Central memory CD8-positive, alpha-beta T cell (primary cell): Measurements from ENCODE around the gene LEFTY1.
"Not testable (repeated sequence)": the region's sequence is repeated elsewhere in the genome, so short reads cannot be mapped to it uniquely, and the experiment has no call there.

Experiments used
- ATAC-seq: fragments of 150-1000 bp; cut with Tn5 transposase; replicated peaks from 2 replicates; pipeline ENCODE4 v1.10.0; 2022; ENCODE audit warnings: mild to moderate bottlenecking, moderate FRiP score, moderate number of reproducible peaks; ENCODE audit not compliant: poor library complexity, severe bottlenecking; ENCODE audit errors: extremely low read depth
- DNase-seq, 2 donors: peaks; one replicate each; pipeline ENCODE4 v3.0.0; 2021; ENCODE audit warnings: low spot score in 2 of 2
- H3K27ac Mint-ChIP-seq: one replicate; pipeline ENCODE4 v1.8.0; 2022; ENCODE audit warnings: low read depth, mild to moderate bottlenecking, moderate library complexity, mixed read lengths
- H3K27me3 Mint-ChIP-seq: one replicate; pipeline ENCODE4 v1.8.0; 2022; ENCODE audit warnings: mixed read lengths
- H3K36me3 Mint-ChIP-seq: one replicate; pipeline ENCODE4 v1.8.0; 2022; ENCODE audit warnings: mild to moderate bottlenecking, moderate library complexity, mixed read lengths; ENCODE audit not compliant: insufficient read depth
- H3K4me1 Mint-ChIP-seq: one replicate; pipeline ENCODE4 v1.8.0; 2022; ENCODE audit warnings: mixed read lengths
- H3K4me3 Mint-ChIP-seq: one replicate; pipeline ENCODE4 v1.8.0; 2022; ENCODE audit warnings: mild to moderate bottlenecking, moderate library complexity, mixed read lengths
- H3K9me3 Mint-ChIP-seq: one replicate; pipeline ENCODE4 v1.8.0; 2022; ENCODE audit warnings: mixed read lengths

Gene LEFTY1

GRCh38 chr1:225890346-225891228 is 1.6 kb upstream of the LEFTY1 start:
- no peaks in the 10 kb centered on the region for H3K27me3 Mint-ChIP-seq
- H3K27ac Mint-ChIP-seq: no peak overlapping the region
- no peak overlapping the region for H3K4me3 Mint-ChIP-seq
- no peak for ATAC-seq
- peaks cover 11% of the 10 kb centered on the region for H3K4me1 Mint-ChIP-seq
- no peak for DNase-seq
- no peaks in the 10 kb centered on the region for H3K36me3 Mint-ChIP-seq
- no peaks in the 10 kb centered on the region for H3K9me3 Mint-ChIP-seq

DNA sequence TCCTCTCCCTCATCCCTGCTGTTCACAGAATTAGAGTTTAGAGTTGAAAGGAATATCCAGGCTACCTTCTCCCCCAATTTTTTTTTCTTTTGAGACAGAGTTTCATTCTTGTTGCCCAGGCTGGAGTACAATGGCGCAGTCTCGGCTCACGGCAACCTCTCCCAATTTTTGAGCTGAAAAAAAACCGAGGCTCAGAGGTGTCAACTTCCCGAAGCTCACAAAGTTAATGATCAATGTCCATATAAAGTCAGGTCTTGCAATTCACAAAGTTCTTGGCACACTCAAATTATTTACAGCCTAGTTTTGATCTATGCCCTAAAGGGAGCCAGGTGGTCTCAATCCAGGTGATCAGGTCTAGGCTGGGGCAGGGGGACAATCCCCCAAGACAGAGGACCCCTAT is 797 bp upstream of the LEFTY1 start:
- no peak overlapping the region for H3K27ac Mint-ChIP-seq
- peaks cover 11% of the 10 kb centered on the region for H3K4me1 Mint-ChIP-seq
- no peaks in the 10 kb centered on the region for H3K9me3 Mint-ChIP-seq

GRCh38 chr1:225888289-225888897 is 553 bp downstream of the LEFTY1 start:
- H3K4me3 Mint-ChIP-seq: no peak overlapping the region
- no peaks in the 10 kb centered on the region for H3K27me3 Mint-ChIP-seq
- no peak overlapping the region for H3K27ac Mint-ChIP-seq
- H3K36me3 Mint-ChIP-seq: peaks cover 2% of the 10 kb centered on the region
- ATAC-seq (no peak), DNase-seq (no peak)
- H3K4me1 Mint-ChIP-seq: peaks cover 19% of the 10 kb centered on the region
- H3K9me3 Mint-ChIP-seq: no peaks in the 10 kb centered on the region

More for the DNA sequence above, 797 bp upstream of the LEFTY1 start:
- Mint-ChIP-seq H3K4me3 (no peak overlapping the region), H3K27me3 (no peaks in the 10 kb centered on the region), H3K36me3 (no peaks in the 10 kb centered on the region)
- ATAC-seq (no peak), DNase-seq (no peak)

DNA sequence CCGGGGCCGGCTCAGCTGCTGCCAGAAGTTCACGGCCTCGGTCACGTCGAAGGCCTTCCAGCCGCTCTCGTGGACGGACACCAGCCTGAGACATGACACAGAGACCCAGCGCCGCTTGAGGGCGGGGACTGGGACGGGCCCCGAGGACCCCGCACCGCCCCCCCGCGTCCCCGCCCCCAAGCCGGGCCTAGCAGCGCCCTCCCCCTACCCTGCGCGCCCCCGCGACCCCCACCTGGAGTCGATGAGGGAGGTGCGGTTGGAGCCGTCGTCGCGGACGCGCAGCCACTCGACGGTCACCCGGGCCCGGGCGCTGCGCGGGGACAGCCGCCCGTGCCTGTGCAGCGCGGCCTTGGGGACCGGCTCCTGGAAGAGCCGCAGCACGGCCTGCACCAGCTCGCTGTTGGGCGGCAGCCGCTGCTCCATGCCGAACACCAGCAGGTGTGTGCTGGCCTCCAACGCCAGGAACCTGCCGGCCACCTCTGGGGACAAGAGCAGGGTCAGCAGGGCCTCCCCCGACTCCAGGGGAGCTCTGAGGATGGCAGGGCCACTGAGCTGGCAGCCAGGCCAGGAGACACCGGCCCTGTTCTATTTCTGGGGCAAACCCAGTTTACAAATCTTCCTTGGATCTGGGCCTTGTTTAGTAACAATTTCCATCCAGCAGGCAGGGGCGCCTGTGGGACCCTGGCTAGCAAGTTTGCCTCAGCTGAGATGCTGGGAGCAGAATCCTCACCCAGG is 1.2 kb downstream of the LEFTY1 start:
- H3K36me3 Mint-ChIP-seq: not testable (repeated sequence)

DNA sequence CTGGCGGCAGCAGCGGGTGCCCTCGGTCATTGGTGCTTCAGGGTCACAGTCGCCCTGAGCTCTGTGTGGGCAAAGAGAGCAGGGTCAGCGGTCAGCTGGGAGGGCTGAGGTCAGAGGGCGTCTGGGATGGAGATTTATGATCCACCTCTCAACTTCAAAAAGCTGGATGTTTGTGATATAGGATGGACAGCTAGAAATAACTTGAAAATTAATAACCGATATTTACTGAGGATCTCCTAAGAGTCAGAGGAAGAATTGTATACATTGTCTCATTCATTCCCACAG is 2.0 kb downstream of the LEFTY1 start:
- no peak for ATAC-seq

More for the DNA sequence above, 1.2 kb downstream of the LEFTY1 start:
- Mint-ChIP-seq H3K27ac (peak overlapping the region; percentile 68), H3K4me1 (peaks cover 24% of the 10 kb centered on the region)
- not testable (repeated sequence) for DNase-seq, H3K27me3 Mint-ChIP-seq, H3K9me3 Mint-ChIP-seq, ATAC-seq, H3K4me3 Mint-ChIP-seq

DNA sequence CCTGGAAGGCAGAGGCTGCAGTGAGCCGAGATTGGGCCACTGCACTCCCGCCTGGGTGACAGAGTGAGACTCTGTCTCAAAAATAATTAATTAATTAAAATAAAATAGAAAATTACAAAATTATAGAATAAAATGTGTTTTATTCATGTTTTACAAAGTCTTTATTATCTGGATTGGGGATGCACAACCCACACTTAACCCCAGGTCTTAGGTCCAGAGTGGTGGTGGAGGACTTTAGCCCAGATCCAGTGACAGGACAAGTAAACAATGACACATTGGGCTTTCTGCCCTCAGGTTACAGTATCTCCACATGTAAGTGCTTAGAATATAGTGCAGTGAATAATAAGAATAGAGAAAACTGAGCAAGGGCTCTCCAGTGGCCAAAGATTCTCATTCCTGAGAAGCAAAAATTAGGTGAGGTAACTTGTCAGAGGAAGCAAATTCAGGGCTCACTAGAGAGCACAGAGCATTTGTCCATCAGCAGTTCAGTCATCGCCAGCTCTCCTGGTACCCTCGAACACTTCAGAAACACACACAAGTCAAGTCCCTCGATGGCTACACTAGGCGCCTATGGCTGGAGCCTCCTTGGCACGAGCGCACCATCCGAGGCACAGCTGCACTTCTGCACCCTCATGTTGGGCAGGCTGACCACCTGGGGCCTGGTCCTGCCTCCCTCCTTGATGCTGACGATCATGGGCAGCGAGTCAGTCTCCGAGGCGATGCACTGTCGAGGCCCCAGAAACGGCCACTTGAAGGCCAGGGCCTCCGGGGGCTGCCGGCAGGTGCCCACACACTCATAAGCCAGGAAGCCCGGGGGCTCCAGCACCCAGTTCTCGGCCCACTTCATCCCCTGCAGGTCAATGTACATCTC is 2.6 kb downstream of the LEFTY1 start:
- Mint-ChIP-seq H3K27me3 (no peaks in the 10 kb centered on the region), H3K27ac (no peak overlapping the region), H3K4me3 (no peak overlapping the region), H3K4me1 (peaks cover 18% of the 10 kb centered on the region), H3K36me3 (peaks cover 9% of the 10 kb centered on the region), H3K9me3 (no peaks in the 10 kb centered on the region)
- ATAC-seq (no peak), DNase-seq (no peak)

More for the DNA sequence above, 2.0 kb downstream of the LEFTY1 start:
- Mint-ChIP-seq H3K4me3 (no peak overlapping the region), H3K9me3 (no peaks in the 10 kb centered on the region), H3K4me1 (peaks cover 23% of the 10 kb centered on the region), H3K27ac (peak overlapping the region; percentile 68), H3K36me3 (peaks cover 5% of the 10 kb centered on the region), H3K27me3 (no peaks in the 10 kb centered on the region)
- no peak for DNase-seq

- DNase-seq: no peak
- H3K27ac Mint-ChIP-seq: no peak overlapping the region
- no peak for ATAC-seq
- H3K9me3 Mint-ChIP-seq: no peaks in the 10 kb centered on the region
- no peak overlapping the region for H3K4me3 Mint-ChIP-seq
- peaks cover 9% of the 10 kb centered on the region for H3K36me3 Mint-ChIP-seq
- H3K4me1 Mint-ChIP-seq: peaks cover 17% of the 10 kb centered on the region
- no peaks in the 10 kb centered on the region for H3K27me3 Mint-ChIP-seq
Measured at GRCh38 chr1:225885336-225885735, 3.6 kb downstream of the LEFTY1 start.

DNA sequence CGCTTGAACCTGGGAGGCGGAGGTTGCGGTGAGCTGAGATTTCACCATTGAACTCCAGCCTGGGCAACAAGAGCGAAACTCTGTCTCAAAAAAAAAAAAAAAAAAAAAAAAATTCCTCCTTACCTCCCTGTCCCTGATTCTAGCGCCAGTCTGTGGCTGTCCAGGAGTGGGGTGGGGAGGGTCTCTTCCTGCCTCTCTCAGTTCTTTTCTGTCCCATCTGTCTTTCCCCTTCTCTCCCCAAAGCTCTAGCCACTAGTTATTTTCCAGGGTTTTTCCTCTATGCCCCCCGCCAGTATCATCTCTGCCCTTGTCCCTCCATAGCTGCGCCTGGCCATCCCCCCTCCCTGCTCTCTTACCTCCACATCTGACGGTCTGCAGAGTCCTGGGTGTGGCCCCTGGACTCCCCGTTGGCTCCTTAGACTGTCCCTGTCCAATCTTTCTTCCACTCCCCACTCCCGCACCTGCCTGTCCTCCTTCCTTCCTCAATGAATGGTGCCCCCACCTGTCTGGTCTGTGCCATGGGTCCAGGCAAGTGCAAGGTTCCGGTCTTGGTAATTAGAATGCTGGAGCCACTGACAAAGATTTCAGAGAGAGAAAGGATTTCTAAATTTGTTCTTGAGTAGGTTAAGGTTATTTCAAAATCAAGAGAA is 5.2 kb downstream of the LEFTY1 start:
- H3K9me3 Mint-ChIP-seq: no peaks in the 10 kb centered on the region
- H3K27me3 Mint-ChIP-seq: no peaks in the 10 kb centered on the region

DNA sequence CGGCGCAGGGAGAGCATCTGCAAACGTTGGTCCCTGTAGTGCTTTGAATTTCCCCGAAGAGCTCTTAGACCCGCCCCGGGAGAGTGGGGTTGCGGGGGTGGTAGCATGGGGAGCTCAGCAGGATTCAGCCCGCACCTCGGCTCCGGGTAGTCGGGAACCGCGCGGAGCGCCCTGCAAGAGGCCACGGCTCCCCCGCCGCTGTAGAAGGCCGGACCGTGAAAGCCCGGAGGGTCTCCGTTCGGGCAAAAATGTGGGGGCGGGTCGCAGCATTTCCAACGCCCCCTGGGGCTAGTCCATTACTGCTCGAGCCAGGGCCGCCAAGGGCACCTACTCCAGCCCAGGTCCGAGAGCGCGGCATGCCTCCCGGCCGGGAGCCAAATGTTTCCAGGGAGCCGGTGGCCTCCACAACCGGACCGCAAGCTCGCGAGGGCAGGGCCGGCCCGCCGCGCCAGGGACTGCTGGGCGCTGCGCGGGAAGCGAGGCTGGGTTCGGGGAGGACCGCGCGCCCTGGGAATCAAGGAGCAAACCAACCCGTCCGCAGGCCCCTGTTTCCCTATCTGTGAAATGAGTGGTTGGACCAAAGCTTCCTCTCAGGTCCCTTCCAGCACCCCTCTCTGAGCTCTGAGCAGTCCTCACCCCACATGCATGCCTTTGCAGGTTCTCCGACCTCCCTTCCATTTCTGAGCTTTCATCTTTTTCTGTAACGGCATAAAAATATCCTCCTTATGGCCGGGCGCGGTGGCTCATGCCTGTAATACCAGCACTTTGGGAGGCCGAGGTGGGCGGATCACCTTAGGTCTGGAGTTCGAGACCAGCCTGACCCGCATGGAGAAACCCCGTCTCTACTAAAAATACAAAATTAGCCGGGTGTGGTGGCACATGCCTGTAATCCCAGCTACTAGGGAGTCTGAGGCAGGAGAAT is 6.0 kb downstream of the LEFTY1 start:
- Mint-ChIP-seq H3K4me1 (peaks cover 40% of the 10 kb centered on the region), H3K9me3 (no peaks in the 10 kb centered on the region), H3K36me3 (peaks cover 9% of the 10 kb centered on the region), H3K27ac (peak overlapping the region; percentile 91), H3K4me3 (peak overlapping the region; percentile 93), H3K27me3 (no peaks in the 10 kb centered on the region)
- no peak for DNase-seq
- ATAC-seq: peak; percentile 44

More for the DNA sequence above, 5.2 kb downstream of the LEFTY1 start:
- Mint-ChIP-seq H3K4me3 (peak overlapping the region; percentile 93), H3K36me3 (peaks cover 9% of the 10 kb centered on the region), H3K27ac (peak overlapping the region; percentile 91), H3K4me1 (peaks cover 33% of the 10 kb centered on the region)
- DNase-seq: no peak
- ATAC-seq: no peak

- Mint-ChIP-seq H3K27ac (peak within 1 kb of the TSS; percentile 91), H3K27me3 (no peaks in the 10 kb centered on the region), H3K4me1 (peaks cover 48% of the 10 kb centered on the region), H3K9me3 (no peaks in the 10 kb centered on the region), H3K4me3 (peak within 1 kb of the TSS; percentile 93), H3K36me3 (peaks cover 16% of the 10 kb centered on the region)
- peak; percentile 76 for ATAC-seq
- DNase-seq: peak; percentile 82 to 83
Measured at GRCh38 chr1:225881959-225882693, 6.8 kb downstream of the LEFTY1 start, which contains the start of gene TMEM63A. Gene TMEM63A, minus strand, starts transcription at chr1:225882380. Its CDS starts 4,800 bp downstream, at chr1:225877580.
